OCI-LY3 (cell line): ENCODE measurements around the gene NAA30.

Source experiments
- CTCF ChIP-seq: fragments of 200-600, 300-600 bp; sonication (generic); IDR thresholded peaks from 2 replicates; pipeline ENCODE4 v1.5.1; 2014; ENCODE audit warnings: antibody characterized with exemption, low read length, low read depth
- EZH2phosphoT487 ChIP-seq: fragments of 200-600 bp; shearing (Covaris generic); IDR thresholded peaks from 2 replicates; pipeline ENCODE4 v1.6.1; 2018; ENCODE audit warnings: antibody characterized with exemption, mixed run types, low read depth

GRCh38 chr14:57462551-57462950, 72.2 kb downstream of the NAA30 start:
- no peak for TF ChIP-seq CTCF
- no peak for TF ChIP-seq EZH2phosphoT487
